HG03460 (cell line): ENCODE measurements around the gene KIZ.

Experiments used
- ATAC-seq: cut with Tn5 transposase; IDR thresholded peaks from one replicate; pipeline ENCODE4 v1.9.1; 2021; ENCODE audit not compliant: unreplicated experiment

The KIZ gene

GRCh38 chr20:21104466-21104761 is 21.5 kb upstream of the KIZ start:
- no peak for ATAC-seq

GRCh38 chr20:21104921-21105320 is 21.0 kb upstream of the KIZ start:
- ATAC-seq: no peak

- ATAC-seq: no peak
These were observed 20.3 kb upstream of the KIZ start for GRCh38 chr20:21105429-21106170.

- ATAC-seq: no peak
These were observed 19.5 kb upstream of the KIZ start, which contains the start of gene LINC00237 for GRCh38 chr20:21106171-21107017. LINC00237 (minus strand) TSS chr20:21106358.

- ATAC-seq: no peak
These were observed 16.7 kb upstream of the KIZ start for GRCh38 chr20:21109144-21109543.

- no peak for ATAC-seq
These were observed 15.1 kb upstream of the KIZ start for GRCh38 chr20:21110811-21111210.

GRCh38 chr20:21111416-21111815 is 14.5 kb upstream of the KIZ start:
- ATAC-seq: no peak

GRCh38 chr20:21113697-21114096 is 12.2 kb upstream of the KIZ start:
- ATAC-seq: no peak

- ATAC-seq: no peak
These were observed 11.3 kb upstream of the KIZ start for GRCh38 chr20:21114584-21114983.

- no peak for ATAC-seq
These were observed 8.4 kb upstream of the KIZ start for GRCh38 chr20:21117521-21117920.

- no peak for ATAC-seq
These were observed 7.7 kb upstream of the KIZ start for GRCh38 chr20:21118138-21118537.

GRCh38 chr20:21118782-21119181 is 7.1 kb upstream of the KIZ start:
- no peak for ATAC-seq

GRCh38 chr20:21124190-21124589 is 1.7 kb upstream of the KIZ start:
- ATAC-seq: no peak

- peak; percentile 11 for ATAC-seq
These were observed 622 bp upstream of the KIZ start for GRCh38 chr20:21125072-21125848.

- ATAC-seq: no peak
These were observed 644 bp downstream of the KIZ start for GRCh38 chr20:21126581-21126870.

GRCh38 chr20:21127201-21127981 is 1.5 kb downstream of the KIZ start:
- no peak for ATAC-seq

- no peak for ATAC-seq
These were observed 4.0 kb downstream of the KIZ start for GRCh38 chr20:21129861-21130260.

- ATAC-seq: no peak
These were observed 7.5 kb downstream of the KIZ start for GRCh38 chr20:21133404-21133803.

GRCh38 chr20:21133917-21134622 is 8.2 kb downstream of the KIZ start:
- ATAC-seq: no peak

GRCh38 chr20:21134883-21135493 is 9.1 kb downstream of the KIZ start:
- no peak for ATAC-seq
